GM12864 (cell line): ENCODE results near the gene SLC9A3.
A peak's percentile ranks its signal among the peaks of the same experiment; 100 is the strongest.

Experiments
- DNase-seq: peaks from one replicate; pipeline ENCODE4 v3.0.0-alpha.2; 2011; ENCODE audit warnings: low read depth
- H3K4me3 ChIP-seq: 2 replicates; pipeline ENCODE4 v1.5.1; 2011; ENCODE audit warnings: mild to moderate bottlenecking, low read depth, low read length, control low read depth
- CTCF ChIP-seq: IDR thresholded peaks from 2 replicates; pipeline ENCODE4 v1.5.1; 2011; ENCODE audit warnings: low read depth, mild to moderate bottlenecking, moderate library complexity, low read length, control low read depth, inconsistent platforms; ENCODE audit errors: missing control alignments

SLC9A3 gene

DNA sequence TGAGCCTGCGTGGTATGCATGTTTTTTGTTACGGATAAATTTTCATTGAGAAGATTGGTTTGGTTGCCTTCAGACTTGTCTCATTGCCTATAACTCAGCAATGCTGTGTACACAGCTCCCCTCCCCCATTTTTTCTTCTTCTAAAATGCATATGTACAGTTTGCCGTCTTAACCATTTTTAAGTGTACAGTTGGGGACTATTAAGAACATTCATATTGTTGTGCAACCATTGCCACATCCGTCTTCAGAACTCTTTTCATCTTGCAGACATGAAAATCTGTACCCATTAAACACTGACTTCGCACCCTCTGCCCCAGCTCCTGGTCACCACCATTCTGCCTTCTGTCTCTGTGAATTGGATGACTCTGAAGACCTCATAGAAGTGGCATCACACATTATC, 75.1 kb downstream of the SLC9A3 start:
- no peak overlapping the region for H3K4me3 ChIP-seq
- TF ChIP-seq CTCF: no peak
- DNase-seq: no peak

- DNase-seq: no peak
- TF ChIP-seq CTCF: no peak
- H3K4me3 ChIP-seq: no peak overlapping the region
Observed at GRCh38 chr5:448766-449090, 75.5 kb downstream of the SLC9A3 start.

DNA sequence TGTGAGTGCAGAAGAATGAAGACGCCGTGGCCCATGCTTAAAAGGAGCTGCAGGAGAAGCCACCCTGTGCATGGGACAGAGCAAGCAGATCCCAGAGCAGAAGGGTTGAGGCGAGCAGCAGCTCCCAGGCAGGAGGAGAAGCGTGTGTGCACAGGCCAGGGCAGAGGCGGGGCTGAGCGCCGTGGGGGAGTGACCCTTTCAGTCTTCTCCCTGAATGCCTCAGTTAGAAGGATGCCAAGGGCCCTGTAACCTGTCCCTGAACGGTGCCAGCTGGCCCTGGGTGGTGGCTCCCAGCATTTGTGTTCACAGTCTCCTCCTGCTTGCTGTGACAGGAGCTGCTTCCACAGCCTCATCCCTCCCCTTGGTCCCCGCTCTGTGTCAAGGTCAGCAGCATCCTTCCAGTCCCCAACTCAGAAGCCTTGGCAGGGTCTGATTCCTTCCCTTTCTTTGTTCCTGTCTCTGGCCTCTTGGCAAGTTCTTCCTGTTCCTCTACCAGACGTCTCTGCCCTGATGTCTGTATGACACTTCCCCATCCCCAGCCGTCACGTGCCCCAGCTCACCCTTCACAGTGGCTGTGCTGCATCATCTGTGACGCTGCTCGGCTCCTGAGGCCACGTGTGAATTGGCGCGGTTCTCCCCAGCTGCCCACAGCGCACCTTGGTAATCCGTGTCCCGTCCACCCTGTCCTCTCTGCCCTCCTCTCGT, 76.0 kb downstream of the SLC9A3 start:
- DNase-seq: no peak
- no peak overlapping the region for H3K4me3 ChIP-seq
- no peak for TF ChIP-seq CTCF

DNA sequence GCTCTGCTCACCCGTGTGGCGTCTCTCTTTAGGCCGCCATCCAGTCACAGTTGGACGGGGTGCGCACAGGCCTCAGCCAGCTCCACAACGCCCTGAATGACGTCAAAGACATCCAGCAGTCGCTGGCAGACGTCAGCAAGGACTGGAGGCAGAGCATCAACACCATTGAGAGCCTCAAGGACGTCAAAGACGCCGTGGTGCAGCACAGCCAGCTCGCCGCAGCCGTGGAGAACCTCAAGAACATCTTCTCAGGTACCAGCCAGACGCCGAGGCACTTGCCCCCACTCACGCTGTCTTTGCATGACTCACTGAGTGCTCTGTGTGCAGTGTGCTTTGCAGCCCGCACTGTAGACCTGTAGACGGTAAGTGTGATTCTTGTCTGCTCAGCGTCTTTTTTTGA, 76.7 kb downstream of the SLC9A3 start:
- DNase-seq: no peak
- no peak overlapping the region for H3K4me3 ChIP-seq
- no peak for TF ChIP-seq CTCF

GRCh38 chr5:446883-447263, 77.4 kb downstream of the SLC9A3 start:
- peak; percentile 69 for TF ChIP-seq CTCF
- H3K4me3 ChIP-seq: no peak overlapping the region
- no peak for DNase-seq

- no peak for TF ChIP-seq CTCF
- DNase-seq: no peak
Observed at GRCh38 chr5:446066-446882, 78.0 kb downstream of the SLC9A3 start.

More at GRCh38 chr5:446066-446882, 78.0 kb downstream of the SLC9A3 start:
- no peak overlapping the region for H3K4me3 ChIP-seq
